ENCODE data around the gene OR5AC2. TPM values are rescaled to one million over a fixed set of nuclear protein-coding genes. Genes with fewer than 3 reads are reported as not detected.

The OR5AC2 gene
- total and polyA plus RNA-seq, 2 experiments from 2014 or later = not detected

DNA sequence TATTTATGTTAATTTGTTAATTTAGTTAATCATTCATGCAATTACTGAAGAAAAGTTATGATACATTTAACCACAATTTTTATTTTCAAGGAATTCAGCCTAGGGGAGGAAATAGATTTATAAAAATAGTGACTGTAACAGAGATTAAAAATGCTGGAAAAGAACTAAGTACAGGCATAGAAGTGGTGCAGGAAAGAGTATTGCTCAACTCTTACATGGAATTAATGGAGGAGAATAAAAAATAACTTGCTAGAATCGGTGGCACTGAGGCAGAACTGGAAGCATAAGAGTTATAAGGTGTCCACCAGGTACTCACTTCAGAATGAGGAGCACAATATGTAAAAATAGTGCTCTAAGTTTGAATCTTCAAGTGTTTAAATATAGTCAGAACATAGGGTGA lies 13.5 kb upstream of the OR5AC2 start (continued):
- TF ChIP-seq, protein P1, sequence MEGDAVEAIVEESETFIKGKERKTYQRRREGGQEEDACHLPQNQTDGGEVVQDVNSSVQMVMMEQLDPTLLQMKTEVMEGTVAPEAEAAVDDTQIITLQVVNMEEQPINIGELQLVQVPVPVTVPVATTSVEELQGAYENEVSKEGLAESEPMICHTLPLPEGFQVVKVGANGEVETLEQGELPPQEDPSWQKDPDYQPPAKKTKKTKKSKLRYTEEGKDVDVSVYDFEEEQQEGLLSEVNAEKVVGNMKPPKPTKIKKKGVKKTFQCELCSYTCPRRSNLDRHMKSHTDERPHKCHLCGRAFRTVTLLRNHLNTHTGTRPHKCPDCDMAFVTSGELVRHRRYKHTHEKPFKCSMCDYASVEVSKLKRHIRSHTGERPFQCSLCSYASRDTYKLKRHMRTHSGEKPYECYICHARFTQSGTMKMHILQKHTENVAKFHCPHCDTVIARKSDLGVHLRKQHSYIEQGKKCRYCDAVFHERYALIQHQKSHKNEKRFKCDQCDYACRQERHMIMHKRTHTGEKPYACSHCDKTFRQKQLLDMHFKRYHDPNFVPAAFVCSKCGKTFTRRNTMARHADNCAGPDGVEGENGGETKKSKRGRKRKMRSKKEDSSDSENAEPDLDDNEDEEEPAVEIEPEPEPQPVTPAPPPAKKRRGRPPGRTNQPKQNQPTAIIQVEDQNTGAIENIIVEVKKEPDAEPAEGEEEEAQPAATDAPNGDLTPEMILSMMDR (conservative IDR thresholded peaks at IDR 0.05; ENCODE audit: low read depth in 2 of 2) = no peak

DNA sequence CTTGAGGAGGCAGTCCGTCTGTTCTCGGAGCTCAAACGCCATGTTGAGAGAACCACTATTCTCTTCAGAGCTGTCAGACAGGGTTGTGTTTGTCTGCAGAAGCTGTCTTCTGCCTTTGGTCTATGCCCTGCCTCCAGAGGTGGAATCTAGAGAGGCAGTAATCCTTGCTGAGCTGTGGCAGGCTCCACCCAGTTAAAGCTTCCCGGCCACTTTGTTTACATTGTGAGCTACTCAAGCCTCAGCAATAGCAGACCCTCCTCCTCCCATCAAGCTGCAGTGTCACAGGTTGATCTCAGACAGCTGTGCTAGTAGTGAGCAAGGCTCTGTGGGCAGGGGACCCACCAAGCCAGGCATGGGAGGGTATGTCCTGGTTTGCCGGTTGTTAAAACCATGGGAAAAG lies 8.9 kb downstream of the OR5AC2 start:
- Mint-ChIP-seq H3K4me3 (no peak overlapping the region), H3K27ac (no peak overlapping the region), H3K4me1 (no peaks in the 10 kb centered on the region), H3K9me3 (peaks cover 11% of the 10 kb centered on the region), H3K27me3 (ENCODE audit: insufficient read depth, low read depth, poor library complexity) (no peaks in the 10 kb centered on the region), H3K36me3 (ENCODE audit: low read depth) (no peaks in the 10 kb centered on the region; the same call in 2 of the 3 replicates)
- DNase-seq (ENCODE audit: low spot score) (no peak), ATAC-seq (no peak)
- Histone ChIP-seq H3K9me2 (ENCODE audit: insufficient read depth) (no peaks in the 10 kb centered on the region), H3K36me3 (ENCODE audit: insufficient read depth) (no peaks in the 10 kb centered on the region), H3K79me2 (replicated peaks; ENCODE audit: insufficient read depth) (no peaks in the 10 kb centered on the region), H3K4me1 (ENCODE audit: insufficient read depth) (no peaks in the 10 kb centered on the region), H3K27me3 (ENCODE audit: insufficient read depth) (no peaks in the 10 kb centered on the region), H3K4me3 (no peak overlapping the region), H3F3A (replicated peaks; ENCODE audit: low read depth) (no peaks in the 10 kb centered on the region), H2AFZ (no peak overlapping the region), H3K27ac (ENCODE audit: low read depth) (no peak overlapping the region), H4K20me1 (replicated peaks; ENCODE audit: insufficient read depth) (no peaks in the 10 kb centered on the region), H3K4me2 (no peak overlapping the region)
- TF ChIP-seq EZH2 (IDR thresholded peaks at IDR 0.05; ENCODE audit: low read depth, unreplicated experiment) (no peak), STAT1 (IDR thresholded peaks at IDR 0.05; ENCODE audit: unreplicated experiment) (no peak), EZH2phosphoT487 (IDR thresholded peaks at IDR 0.05; ENCODE audit: unreplicated experiment) (no peak), CREB1 (CRISPR knock-in tag; IDR thresholded peaks at IDR 0.05; ENCODE audit: low read depth) (no peak), NANOG (IDR thresholded peaks at IDR 0.05; ENCODE audit: borderline replicate concordance) (no peak)
- TF ChIP-seq, protein P2, sequence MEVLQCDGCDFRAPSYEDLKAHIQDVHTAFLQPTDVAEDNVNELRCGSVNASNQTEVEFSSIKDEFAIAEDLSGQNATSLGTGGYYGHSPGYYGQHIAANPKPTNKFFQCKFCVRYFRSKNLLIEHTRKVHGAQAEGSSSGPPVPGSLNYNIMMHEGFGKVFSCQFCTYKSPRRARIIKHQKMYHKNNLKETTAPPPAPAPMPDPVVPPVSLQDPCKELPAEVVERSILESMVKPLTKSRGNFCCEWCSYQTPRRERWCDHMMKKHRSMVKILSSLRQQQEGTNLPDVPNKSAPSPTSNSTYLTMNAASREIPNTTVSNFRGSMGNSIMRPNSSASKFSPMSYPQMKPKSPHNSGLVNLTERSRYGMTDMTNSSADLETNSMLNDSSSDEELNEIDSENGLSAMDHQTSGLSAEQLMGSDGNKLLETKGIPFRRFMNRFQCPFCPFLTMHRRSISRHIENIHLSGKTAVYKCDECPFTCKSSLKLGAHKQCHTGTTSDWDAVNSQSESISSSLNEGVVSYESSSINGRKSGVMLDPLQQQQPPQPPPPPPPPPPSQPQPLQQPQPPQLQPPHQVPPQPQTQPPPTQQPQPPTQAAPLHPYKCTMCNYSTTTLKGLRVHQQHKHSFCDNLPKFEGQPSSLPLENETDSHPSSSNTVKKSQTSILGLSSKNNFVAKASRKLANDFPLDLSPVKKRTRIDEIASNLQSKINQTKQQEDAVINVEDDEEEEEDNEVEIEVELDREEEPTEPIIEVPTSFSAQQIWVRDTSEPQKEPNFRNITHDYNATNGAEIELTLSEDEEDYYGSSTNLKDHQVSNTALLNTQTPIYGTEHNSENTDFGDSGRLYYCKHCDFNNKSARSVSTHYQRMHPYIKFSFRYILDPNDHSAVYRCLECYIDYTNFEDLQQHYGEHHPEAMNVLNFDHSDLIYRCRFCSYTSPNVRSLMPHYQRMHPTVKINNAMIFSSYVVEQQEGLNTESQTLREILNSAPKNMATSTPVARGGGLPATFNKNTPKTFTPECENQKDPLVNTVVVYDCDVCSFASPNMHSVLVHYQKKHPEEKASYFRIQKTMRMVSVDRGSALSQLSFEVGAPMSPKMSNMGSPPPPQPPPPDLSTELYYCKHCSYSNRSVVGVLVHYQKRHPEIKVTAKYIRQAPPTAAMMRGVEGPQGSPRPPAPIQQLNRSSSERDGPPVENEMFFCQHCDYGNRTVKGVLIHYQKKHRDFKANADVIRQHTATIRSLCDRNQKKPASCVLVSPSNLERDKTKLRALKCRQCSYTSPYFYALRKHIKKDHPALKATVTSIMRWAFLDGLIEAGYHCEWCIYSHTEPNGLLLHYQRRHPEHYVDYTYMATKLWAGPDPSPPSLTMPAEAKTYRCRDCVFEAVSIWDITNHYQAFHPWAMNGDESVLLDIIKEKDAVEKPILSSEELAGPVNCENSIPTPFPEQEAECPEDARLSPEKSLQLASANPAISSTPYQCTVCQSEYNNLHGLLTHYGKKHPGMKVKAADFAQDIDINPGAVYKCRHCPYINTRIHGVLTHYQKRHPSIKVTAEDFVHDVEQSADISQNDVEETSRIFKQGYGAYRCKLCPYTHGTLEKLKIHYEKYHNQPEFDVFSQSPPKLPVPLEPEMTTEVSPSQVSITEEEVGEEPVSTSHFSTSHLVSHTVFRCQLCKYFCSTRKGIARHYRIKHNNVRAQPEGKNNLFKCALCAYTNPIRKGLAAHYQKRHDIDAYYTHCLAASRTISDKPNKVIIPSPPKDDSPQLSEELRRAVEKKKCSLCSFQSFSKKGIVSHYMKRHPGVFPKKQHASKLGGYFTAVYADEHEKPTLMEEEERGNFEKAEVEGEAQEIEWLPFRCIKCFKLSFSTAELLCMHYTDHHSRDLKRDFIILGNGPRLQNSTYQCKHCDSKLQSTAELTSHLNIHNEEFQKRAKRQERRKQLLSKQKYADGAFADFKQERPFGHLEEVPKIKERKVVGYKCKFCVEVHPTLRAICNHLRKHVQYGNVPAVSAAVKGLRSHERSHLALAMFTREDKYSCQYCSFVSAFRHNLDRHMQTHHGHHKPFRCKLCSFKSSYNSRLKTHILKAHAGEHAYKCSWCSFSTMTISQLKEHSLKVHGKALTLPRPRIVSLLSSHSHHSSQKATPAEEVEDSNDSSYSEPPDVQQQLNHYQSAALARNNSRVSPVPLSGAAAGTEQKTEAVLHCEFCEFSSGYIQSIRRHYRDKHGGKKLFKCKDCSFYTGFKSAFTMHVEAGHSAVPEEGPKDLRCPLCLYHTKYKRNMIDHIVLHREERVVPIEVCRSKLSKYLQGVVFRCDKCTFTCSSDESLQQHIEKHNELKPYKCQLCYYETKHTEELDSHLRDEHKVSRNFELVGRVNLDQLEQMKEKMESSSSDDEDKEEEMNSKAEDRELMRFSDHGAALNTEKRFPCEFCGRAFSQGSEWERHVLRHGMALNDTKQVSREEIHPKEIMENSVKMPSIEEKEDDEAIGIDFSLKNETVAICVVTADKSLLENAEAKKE (CRISPR knock-in tag; IDR thresholded peaks at IDR 0.05) = no peak

Data from GM23338 (cell line).